ENCODE results near the gene MARK4.
"Not testable (repeated sequence)": the region's sequence is repeated elsewhere in the genome, so short reads cannot be mapped to it uniquely, and the experiment has no call there.

DNA sequence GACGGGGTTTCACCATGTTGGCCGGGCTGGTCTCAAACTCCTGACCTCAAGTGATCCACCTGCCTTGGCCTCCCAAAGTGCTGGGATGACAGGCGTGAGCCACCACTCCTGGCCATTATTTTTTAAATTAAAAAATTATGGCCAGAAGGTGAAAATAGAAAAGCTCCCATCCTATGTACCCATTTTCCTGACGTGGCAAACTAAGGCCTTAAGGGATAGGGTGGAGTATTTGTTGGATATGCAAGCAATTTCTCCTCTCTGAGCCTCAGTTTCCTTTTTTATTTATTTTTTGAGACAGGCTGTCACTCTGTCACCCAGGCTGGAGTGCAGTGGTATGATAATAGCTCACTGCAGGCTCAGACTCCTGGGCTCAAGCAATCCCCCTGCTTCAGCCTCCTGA lies 83.8 kb downstream of the MARK4 start:
- TF ChIP-seq, protein P1, sequence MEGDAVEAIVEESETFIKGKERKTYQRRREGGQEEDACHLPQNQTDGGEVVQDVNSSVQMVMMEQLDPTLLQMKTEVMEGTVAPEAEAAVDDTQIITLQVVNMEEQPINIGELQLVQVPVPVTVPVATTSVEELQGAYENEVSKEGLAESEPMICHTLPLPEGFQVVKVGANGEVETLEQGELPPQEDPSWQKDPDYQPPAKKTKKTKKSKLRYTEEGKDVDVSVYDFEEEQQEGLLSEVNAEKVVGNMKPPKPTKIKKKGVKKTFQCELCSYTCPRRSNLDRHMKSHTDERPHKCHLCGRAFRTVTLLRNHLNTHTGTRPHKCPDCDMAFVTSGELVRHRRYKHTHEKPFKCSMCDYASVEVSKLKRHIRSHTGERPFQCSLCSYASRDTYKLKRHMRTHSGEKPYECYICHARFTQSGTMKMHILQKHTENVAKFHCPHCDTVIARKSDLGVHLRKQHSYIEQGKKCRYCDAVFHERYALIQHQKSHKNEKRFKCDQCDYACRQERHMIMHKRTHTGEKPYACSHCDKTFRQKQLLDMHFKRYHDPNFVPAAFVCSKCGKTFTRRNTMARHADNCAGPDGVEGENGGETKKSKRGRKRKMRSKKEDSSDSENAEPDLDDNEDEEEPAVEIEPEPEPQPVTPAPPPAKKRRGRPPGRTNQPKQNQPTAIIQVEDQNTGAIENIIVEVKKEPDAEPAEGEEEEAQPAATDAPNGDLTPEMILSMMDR (optimal IDR thresholded peaks at IDR 0.05 in 1 of 3, IDR thresholded peaks at IDR 0.05 in 1 of 3, conservative IDR thresholded peaks at IDR 0.05 in 1 of 3; ENCODE audit: extremely low read depth in 1 of 3, insufficient read depth in 2 of 3, low read length in 3 of 3) = not testable (repeated sequence)
- TF ChIP-seq EZH2 (IDR thresholded peaks at IDR 0.05; ENCODE audit: low read length) = not testable (repeated sequence)
